Activated CD8-positive, alpha-beta memory T cell treated with anti-CD3 and anti-CD28 coated beads for 36 hours (primary cell): ENCODE results near the gene CEP19. TPM values are rescaled to one million over a fixed set of nuclear protein-coding genes. Genes with fewer than 3 reads are reported as not detected.

Source experiments
- CTCF ChIA-PET: fragments of 350-600 bp; sonication (Branson Sonifier 250); formaldehyde crosslinking; loops from one replicate; lab custom pipeline; 2021; ENCODE audit warnings: antibody characterized with exemption; lab: Charles Lee
- POLR2A ChIA-PET: fragments of 350-600 bp; sonication (Branson Sonifier 250); formaldehyde crosslinking; loops from one replicate; lab custom pipeline; 2021; ENCODE audit warnings: antibody characterized with exemption; lab: Charles Lee
- total RNA-seq, 2 experiments: library from RNA; stranded (reverse); gene quantifications; one replicate each; pipeline ENCODE4 v1.2.3, GENCODE V29; 2021

CEP19 gene
- total RNA-seq, 2 experiments from 2014 or later, result 4.8 to 5.4 TPM

DNA sequence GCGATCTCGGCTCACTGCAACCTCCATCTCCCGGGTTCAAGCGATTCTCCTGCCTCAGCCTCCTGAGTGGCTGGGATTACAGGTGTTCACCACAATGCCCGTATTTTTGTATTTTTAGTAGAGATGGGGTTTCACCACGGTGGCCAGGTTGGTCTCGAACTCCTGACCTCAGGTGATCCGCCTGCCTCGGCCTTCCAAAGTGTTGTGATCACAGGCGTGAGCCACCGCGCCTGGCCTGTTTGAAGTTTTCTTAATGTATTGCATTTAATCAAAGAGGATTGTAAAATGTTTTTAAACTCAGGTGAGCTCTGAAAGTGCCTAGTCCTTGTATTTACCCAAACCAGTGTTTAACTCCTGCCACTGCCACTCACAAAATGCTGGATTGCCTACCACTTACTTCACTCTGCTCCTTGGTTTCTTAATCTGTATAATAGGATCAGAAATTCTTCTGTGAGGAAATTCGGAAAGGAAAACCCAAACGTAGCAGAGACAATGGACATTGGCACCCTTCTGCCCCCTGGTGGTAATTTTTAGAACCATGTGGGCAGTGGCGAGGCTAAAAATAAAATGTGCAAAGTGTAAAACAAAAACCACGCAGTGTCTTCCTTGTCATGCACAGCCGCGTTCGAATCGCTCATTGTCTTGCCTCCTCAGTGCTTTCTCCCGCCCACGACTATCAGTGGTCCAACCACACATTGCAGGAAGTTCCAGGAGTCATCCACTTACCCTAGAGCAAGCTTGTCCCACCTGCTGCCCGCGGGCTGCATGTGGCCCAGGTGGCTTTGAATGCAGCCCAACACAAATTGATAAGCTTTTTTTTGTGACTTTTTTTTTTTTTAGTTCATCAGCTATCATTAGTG lies 27.3 kb downstream of the CEP19 start:
- POLR2A ChIA-PET, result interaction anchor here (1.1 kb wide), 1 partner anchor 75 kb away, joined by 4 read pairs; no protein-coding TSS in a partner anchor
- CTCF ChIA-PET, result interaction anchor here (0.6 to 6.6 kb wide), 13 partner anchors 9 to 156 kb away, joined by 3 to 77 read pairs (median 5); partner anchors contain the start of gene NRROS

DNA sequence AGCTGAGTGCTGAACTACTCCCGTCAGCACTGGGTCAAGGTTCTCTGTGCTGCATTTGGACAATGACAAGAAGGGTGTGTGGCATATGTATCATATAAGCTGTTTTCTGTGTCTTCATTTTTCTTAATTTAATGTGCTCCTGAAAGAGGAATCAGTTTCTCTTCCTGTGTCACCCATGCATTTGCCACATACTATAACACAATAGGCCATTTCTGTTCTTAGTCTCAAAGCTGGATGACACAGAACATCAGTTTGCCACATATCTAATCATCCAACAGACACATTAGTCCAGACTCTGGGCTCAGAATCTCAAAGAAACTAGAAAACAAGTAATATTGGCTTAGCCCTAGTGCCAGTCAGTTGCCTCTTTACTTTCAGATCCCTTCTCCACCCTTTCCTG lies 34.1 kb downstream of the CEP19 start:
- CTCF ChIA-PET, result interaction anchor here (1.3 kb wide), 1 partner anchor 12 kb away, joined by 3 read pairs; no protein-coding TSS in a partner anchor
- POLR2A ChIA-PET, result no interaction called here

DNA sequence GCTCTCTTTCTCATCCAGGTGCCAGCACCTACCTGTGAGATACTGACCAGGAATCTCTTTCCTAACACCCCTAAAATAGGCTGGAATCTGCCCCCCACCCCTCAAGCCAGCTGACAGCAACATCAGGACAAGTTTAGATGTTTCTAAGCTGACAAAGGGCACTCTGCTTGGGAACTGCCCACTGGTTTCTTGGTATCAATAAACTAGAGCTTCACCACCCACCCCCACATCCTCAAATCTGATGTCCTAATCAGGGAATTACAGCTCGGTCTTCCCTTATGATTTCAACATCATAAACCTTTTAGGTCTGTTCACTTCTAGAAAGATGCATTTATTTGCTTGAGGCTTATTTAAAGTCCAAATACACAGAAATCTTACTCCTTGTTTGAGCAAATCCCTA lies 34.7 kb downstream of the CEP19 start:
- ChIA-PET CTCF (interaction anchor here (1.3 kb wide), 1 partner anchor 13 kb away, joined by 3 read pairs; no protein-coding TSS in a partner anchor), POLR2A (no interaction called here)

DNA sequence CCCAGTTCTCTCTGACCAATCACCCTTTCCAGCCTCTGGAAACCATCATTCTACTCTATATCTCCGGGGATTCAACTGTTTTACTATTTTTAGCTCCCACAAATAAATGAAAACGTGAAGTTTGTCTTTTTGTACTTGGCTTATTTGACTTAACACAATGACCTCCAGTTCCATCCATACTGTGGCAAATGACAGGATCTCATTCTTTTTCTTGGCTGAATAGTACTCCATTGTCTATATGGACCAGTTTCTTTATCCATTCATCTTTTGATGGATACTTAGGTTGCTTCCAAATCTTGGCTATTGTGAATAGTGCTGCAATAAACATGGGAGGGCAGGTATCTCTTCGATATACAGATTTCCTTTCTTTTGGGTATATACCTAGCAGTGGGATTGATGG lies 38.4 kb downstream of the CEP19 start:
- POLR2A ChIA-PET, result no interaction called here
- CTCF ChIA-PET, result interaction anchor here (0.6 to 0.7 kb wide), 2 partner anchors 91 to 145 kb away, joined by 3 read pairs; no protein-coding TSS in a partner anchor

DNA sequence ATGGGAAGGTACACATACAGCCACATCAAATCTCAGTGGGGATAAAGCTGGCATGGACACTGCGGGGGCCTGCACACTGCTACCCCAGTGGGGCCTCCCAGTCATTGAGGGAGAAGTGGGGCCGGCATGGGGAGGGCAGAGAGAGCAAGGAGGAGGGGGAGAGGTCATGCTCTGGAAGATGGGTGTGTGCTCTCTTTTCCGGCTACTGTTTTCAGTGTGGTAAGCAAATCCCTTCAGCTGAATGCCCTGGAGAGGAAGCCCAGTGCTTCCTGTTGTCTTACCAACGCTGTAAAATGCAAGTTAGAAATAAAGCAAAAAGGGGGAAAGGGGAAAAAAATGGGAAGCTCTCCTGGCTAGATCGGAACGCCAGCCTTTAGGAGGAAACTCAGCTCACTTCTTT lies 41.7 kb downstream of the CEP19 start:
- CTCF ChIA-PET, result interaction anchor here (1.2 kb wide), 1 partner anchor 61 kb away, joined by 3 read pairs; no protein-coding TSS in a partner anchor
- POLR2A ChIA-PET, result no interaction called here

DNA sequence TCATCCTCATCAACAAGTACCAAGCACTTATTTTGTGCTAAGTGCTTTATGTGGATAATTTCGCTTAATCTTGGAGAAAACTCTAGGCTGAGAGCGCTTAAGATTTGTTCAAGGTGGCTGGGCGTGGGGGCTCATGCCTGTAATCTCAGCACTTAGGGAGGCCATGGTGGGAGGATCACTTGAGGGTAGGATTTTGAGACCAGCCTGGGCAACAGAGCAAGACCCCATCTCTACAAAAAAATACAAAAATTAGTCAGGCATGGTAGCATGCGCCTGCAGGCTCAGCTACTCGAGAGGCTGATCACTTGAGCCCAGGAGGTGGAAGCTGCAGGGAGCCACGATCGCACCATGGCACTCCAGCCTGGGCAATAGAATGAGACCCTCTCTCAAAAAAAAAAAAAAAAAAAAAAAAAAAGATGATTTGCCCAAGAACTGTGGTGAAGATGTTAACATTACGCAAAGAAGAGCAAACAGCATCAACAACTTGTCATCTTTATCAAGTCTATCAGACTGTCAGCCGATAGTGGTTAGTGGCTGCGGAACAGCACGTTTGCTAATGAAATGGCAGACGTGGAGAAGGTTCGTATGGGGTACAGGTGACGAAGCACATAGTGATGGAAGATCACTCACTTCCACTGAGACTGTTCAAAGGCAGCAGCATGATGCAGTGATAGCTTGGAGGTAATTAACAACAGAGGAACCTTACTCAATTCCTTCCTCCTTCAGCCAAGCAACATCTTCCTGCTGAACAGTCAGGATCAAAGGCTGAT lies 44.8 kb downstream of the CEP19 start:
- CTCF ChIA-PET, result interaction anchor here (0.7 kb wide), 1 partner anchor 57 kb away, joined by 3 read pairs; no protein-coding TSS in a partner anchor
- POLR2A ChIA-PET, result interaction anchor here (0.6 kb wide), 1 partner anchor 497 kb away, joined by 4 read pairs; no protein-coding TSS in a partner anchor

DNA sequence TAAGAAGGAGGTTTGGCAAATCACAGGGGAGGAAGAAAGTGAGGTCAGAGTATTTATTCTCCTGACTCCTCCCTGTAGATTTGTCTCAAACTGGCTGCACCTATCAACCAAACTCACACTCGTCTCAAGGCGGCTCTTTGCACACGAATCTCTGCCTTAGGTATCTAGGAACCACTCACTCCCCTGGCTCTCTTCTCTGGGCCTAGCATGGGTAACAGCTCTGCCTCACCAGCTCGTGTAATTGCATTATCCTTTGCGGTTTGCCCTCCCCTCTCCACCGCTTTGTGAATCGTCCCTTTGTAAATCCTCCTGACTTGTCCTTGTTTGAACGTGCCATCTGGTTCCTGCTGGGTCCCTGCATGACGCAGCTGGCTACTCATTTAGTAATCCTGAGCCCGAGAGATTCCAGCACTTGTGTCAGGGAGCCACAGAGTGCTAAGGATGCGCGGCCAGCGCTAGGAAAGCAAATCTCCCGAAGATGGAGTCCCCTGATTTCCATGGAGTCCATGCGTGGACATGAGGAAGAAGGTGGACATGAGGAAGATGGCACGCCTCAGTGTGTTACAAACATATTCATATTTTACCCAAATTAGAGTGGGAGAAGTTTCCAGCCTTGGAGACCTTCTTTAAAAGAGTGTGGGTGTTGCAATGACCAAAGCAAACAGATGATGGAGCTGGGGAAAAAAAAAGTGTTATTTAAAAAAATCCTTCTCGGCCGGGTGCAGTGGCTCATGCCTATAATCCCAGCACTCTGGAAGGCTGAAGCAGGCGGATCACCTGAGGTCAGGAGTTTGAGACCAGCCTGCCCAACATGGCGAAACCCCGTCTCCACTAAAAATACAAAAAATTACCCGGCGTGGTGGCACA lies 45.8 kb downstream of the CEP19 start:
- CTCF ChIA-PET, result no interaction called here
- POLR2A ChIA-PET, result interaction anchor here (0.6 kb wide), 1 partner anchor 496 kb away, joined by 4 read pairs; no protein-coding TSS in a partner anchor

DNA sequence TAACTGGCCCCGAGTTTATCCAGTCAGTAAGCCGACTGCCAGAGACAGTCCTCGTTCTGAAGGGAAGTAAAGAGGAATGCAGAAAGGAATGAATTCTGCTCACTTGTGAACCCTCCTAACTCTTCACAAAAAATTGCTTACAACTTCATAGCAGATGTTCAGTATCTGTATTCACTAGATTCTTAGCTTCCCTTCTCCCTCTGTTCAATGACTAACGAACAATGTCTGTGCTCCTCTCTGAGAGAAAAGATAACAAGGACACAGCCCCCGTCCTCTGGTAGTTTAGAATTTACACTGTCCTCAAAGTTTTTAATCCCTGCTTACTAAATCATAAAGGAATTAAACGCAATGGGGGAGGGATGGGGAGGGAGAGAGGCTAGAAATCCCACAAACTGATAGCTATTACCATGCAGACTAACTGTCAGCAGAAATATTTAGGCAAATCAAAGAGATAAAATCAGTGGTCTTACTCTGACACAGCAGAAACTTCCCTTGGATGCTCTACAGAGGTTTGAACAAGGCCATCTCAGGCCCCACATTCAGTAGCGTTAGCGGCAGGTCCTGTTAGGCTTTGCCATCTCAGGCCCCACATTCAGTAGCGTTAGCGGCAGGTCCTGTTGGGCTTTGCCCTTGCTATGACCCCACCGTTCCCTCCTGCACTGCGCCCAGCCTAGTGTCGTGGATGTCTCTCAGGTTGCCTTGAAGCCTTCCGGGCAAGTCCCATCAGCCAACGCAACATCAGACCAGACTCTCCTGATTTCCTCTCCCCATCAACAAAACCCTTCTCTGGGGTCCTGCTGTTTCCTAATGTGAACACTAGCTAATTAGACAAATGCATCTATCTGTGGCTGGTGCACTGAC lies 49.1 kb downstream of the CEP19 start:
- ChIA-PET POLR2A (no interaction called here), CTCF (no interaction called here)

DNA sequence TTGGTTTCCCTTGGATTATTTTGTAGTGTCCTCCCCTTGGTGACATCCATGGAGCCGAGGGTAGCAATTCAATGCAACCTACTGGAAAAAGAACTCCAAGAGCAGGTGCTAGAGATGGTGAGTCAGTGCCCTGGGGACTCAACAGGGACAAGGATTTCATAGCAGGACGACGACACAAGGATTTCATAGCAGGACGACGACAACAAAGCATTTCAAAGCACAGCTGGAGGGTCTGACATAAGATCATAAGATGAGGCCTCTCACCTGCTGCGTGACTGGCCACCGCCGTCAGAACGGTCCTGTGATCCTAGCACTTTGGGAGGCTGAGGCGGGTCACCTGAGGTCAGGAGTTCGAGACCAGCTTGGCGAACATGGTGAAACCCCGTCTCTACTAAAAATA lies 50.0 kb downstream of the CEP19 start:
- POLR2A ChIA-PET, result interaction anchor here (0.6 kb wide), 1 partner anchor 16 kb away, joined by 3 read pairs; no protein-coding TSS in a partner anchor
- CTCF ChIA-PET, result interaction anchor here (0.5 to 0.9 kb wide), 3 partner anchors 48 to 402 kb away, joined by 3 read pairs; no protein-coding TSS in a partner anchor

DNA sequence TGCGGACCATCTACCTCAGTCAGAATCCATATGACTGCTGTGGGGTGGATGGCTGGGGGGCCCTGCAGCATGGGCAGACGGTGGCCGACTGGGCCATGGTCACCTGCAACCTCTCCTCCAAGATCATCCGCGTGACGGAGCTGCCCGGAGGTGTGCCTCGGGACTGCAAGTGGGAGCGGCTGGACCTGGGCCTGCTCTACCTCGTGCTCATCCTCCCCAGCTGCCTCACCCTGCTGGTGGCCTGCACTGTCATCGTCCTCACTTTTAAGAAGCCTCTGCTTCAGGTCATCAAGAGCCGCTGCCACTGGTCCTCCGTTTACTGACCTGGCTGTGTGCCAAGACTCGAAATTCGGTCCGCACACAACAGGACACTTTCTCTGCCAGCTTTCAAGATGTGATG lies 50.6 kb downstream of the CEP19 start:
- POLR2A ChIA-PET, result interaction anchor here (0.6 kb wide), 1 partner anchor 16 kb away, joined by 3 read pairs; no protein-coding TSS in a partner anchor
- CTCF ChIA-PET, result interaction anchor here (0.5 to 1.5 kb wide), 4 partner anchors 17 to 401 kb away, joined by 3 read pairs; no protein-coding TSS in a partner anchor

DNA sequence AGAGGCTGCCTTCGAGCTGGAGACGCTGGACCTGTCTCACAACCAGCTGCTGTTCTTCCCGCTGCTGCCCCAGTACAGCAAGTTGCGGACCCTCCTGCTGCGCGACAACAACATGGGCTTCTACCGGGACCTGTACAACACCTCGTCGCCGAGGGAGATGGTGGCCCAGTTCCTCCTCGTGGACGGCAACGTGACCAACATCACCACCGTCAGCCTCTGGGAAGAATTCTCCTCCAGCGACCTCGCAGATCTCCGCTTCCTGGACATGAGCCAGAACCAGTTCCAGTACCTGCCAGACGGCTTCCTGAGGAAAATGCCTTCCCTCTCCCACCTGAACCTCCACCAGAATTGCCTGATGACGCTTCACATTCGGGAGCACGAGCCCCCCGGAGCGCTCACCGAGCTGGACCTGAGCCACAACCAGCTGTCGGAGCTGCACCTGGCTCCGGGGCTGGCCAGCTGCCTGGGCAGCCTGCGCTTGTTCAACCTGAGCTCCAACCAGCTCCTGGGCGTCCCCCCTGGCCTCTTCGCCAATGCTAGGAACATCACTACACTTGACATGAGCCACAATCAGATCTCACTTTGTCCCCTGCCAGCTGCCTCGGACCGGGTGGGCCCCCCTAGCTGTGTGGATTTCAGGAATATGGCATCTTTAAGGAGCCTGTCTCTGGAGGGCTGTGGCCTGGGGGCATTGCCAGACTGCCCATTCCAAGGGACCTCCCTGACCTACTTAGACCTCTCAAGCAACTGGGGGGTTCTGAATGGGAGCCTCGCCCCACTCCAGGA lies 51.5 kb downstream of the CEP19 start:
- ChIA-PET CTCF (interaction anchor here (1.5 kb wide), 1 partner anchor 16 kb away, joined by 3 read pairs; no protein-coding TSS in a partner anchor), POLR2A (no interaction called here)

DNA sequence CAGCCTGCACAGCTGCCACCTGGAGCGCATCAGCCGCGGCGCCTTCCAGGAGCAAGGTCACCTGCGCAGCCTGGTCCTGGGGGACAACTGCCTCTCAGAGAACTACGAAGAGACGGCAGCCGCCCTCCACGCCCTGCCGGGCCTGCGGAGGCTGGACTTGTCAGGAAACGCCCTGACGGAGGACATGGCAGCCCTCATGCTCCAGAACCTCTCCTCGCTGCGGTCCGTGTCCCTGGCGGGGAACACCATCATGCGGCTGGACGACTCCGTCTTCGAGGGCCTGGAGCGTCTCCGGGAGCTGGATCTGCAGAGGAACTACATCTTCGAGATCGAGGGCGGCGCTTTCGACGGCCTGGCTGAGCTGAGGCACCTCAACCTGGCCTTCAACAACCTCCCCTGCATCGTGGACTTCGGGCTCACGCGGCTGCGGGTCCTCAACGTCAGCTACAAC lies 52.1 kb downstream of the CEP19 start:
- CTCF ChIA-PET, result interaction anchor here (1.5 kb wide), 1 partner anchor 15 kb away, joined by 3 read pairs; no protein-coding TSS in a partner anchor
- POLR2A ChIA-PET, result no interaction called here

Other genes starting within 250 kb of the CEP19 start
- 10 to 100 TPM; 23.4 to 23.5 TPM for gene RNF168, start 208.5 kb downstream of the CEP19 start, total RNA-seq
- gene SMCO1, start 196.9 kb downstream of the CEP19 start, total RNA-seq, result not detected
- 10 to 100 TPM; 24.4 to 30.3 TPM for gene WDR53, start 143.7 kb downstream of the CEP19 start, total RNA-seq
- gene FBXO45, start 143.6 kb downstream of the CEP19 start, total RNA-seq, result 10 to 100 TPM; 28.5 to 28.9 TPM
- 10 to 100 TPM; 21.9 to 23.6 TPM for gene NRROS, start 72.6 kb downstream of the CEP19 start, total RNA-seq
- 10 to 100 TPM; 43.5 to 47.8 TPM for gene PIGX, start 127 bp upstream of the CEP19 start, total RNA-seq
- gene PAK2, start 27.6 kb upstream of the CEP19 start, total RNA-seq, result 10 to 100 TPM; 73.8 to 78.4 TPM
- 10 to 100 TPM; 34.7 to 39.5 TPM for gene SENP5, start 155.7 kb upstream of the CEP19 start, total RNA-seq
- gene NCBP2, start 230.3 kb upstream of the CEP19 start, total RNA-seq, result 100 to 1,000 TPM; 121 to 122 TPM